ENCODE results near the gene GPATCH3. TPM values are rescaled to one million over a fixed set of nuclear protein-coding genes. Genes with fewer than 3 reads are reported as not detected.

GPATCH3 gene
- total RNA-seq, 1 experiment from 2014 or later, result 9.9 TPM

DNA sequence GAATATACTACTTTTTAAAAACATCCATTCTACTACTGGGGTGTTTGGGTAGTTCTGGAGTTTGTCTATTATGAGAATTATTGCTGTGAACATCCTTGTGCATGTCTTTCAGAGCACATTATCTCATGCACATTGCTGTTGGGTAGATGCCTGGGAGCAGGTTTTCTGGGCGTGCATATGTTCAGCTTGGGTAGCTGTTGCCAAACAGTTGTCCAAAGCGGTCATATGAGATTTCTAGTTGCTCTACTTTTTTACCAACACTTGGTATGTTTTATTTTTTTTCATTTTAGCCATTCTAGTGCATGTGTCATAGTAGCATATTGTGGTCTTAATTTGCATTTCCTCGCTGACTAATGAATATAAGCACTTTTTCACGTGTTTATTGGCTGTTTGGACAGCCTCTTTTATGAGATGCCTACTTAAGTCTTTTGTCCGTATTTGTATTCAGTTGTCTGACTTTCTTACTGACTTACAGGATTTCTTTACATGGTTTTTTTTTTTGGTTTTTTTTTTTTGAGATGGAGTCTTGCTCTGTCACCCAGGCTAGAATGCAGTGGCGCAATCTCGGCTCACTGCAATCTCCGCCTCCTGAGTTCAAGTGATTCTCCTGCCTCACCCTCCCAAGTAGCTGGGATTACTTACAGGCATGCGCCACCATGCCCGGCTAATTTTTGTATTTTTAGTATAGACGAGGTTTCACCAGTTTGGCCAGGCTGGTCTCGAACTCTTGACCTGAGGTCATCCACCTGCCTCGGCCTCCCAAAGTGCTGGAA is 55.7 kb downstream of the GPATCH3 start:
- no TSS peak for BruUV-seq (replicated peaks)
- Mint-ChIP-seq H3K27ac (ENCODE audit: low read depth, unreplicated experiment) (no peak overlapping the region), H3K9me3 (ENCODE audit: unreplicated experiment) (no peaks in the 10 kb centered on the region), H3K27me3 (ENCODE audit: insufficient read depth, unreplicated experiment) (no peaks in the 10 kb centered on the region), H3K4me1 (ENCODE audit: insufficient read depth, unreplicated experiment) (peaks cover 21% of the 10 kb centered on the region), H3K4me3 (ENCODE audit: unreplicated experiment) (no peak overlapping the region), H3K36me3 (ENCODE audit: insufficient read depth, unreplicated experiment) (peaks cover 57% of the 10 kb centered on the region)
- intact Hi-C loops (cut with micrococcal nuclease), result no loop called here
- TF ChIP-seq CTCF (IDR thresholded peaks at IDR 0.05; ENCODE audit: unreplicated experiment), result no peak
- ChIA-PET CTCF (interaction anchor here (0.5 kb wide), 1 partner anchor 17 kb away, joined by 5 read pairs; no protein-coding TSS in a partner anchor), POLR2A (interaction anchor here (0.7 to 1.2 kb wide), 3 partner anchors 18 to 151 kb away, joined by 3 read pairs; partner anchors contain the start of genes NUDC and ZDHHC18)
- DNase-seq (ENCODE audit: unreplicated experiment), result no peak

Other genes starting within 250 kb of the GPATCH3 start
- gene ARID1A, start 204.5 kb downstream of the GPATCH3 start, total RNA-seq (2022), result 54.2 and 56.9 TPM in 2 replicates
- 13.3 and 14.7 TPM in 2 replicates for gene PIGV, start 112.5 kb downstream of the GPATCH3 start, total RNA-seq (2022)
- gene ZDHHC18, start 73.8 kb downstream of the GPATCH3 start, total RNA-seq (2022), result 14.0 and 15.5 TPM in 2 replicates
- gene SFN, start 37.3 kb downstream of the GPATCH3 start, total RNA-seq (2022), result 270 and 337 TPM in 2 replicates
- 38.9 and 39.7 TPM in 2 replicates for gene GPN2, start 10.2 kb downstream of the GPATCH3 start, total RNA-seq (2022)
- not detected in 2 replicates for gene NR0B2, start 13.5 kb upstream of the GPATCH3 start, total RNA-seq (2022)
- 96.8 and 106 TPM in 2 replicates for gene NUDC, start 21.3 kb upstream of the GPATCH3 start, total RNA-seq (2022)
- gene KDF1, start 60.0 kb upstream of the GPATCH3 start, total RNA-seq (2022), result 5.1 and 8.8 TPM in 2 replicates
- gene TRNP1, start 93.2 kb upstream of the GPATCH3 start, total RNA-seq (2022), result 56.3 and 59.2 TPM in 2 replicates
- 27.8 and 33.7 TPM in 2 replicates for gene TENT5B, start 112.4 kb upstream of the GPATCH3 start, total RNA-seq (2022)

Data from MCF 10A (cell line).